Skeletal muscle tissue (tissue), 4 donors: ENCODE results near the gene FAM204A. TPM values are rescaled to one million over a fixed set of nuclear protein-coding genes. Genes with fewer than 3 reads are reported as not detected.

Source experiments
- H3K27ac ChIP-seq: one replicate; pipeline ENCODE4 v1.7.0; 2013; ENCODE audit warnings: mild to moderate bottlenecking, low read depth, low read length, inconsistent platforms
- H3K27me3 ChIP-seq, 3 donors: one replicate each; pipeline ENCODE4 v1.7.0; 2013; ENCODE audit warnings: low read length in 3 of 3; ENCODE audit not compliant: control insufficient read depth in 3 of 3, insufficient read depth in 3 of 3
- H3K36me3 ChIP-seq, 3 donors: one replicate each; pipeline ENCODE4 v1.7.0; 2013; ENCODE audit warnings: low read length in 3 of 3; ENCODE audit not compliant: control insufficient read depth in 3 of 3, insufficient read depth in 3 of 3
- H3K4me1 ChIP-seq, 3 donors: one replicate each; pipeline ENCODE4 v1.7.0; 2013; ENCODE audit warnings: low read length in 3 of 3, mild to moderate bottlenecking in 3 of 3; ENCODE audit not compliant: control insufficient read depth in 3 of 3, insufficient read depth in 3 of 3
- H3K4me3 ChIP-seq, 3 donors: one replicate each; pipeline ENCODE4 v1.7.0; 2013; ENCODE audit warnings: low read length in 3 of 3
- H3K9ac ChIP-seq, 3 donors: one replicate each; pipeline ENCODE4 v1.7.0; 2013; ENCODE audit warnings: low read length in 3 of 3, mild to moderate bottlenecking in 3 of 3, moderate library complexity in 2 of 3, low read depth in 1 of 3
- H3K9me3 ChIP-seq, 3 donors: one replicate each; pipeline ENCODE4 v1.7.0; 2013; ENCODE audit warnings: low read length in 3 of 3; ENCODE audit not compliant: control insufficient read depth in 3 of 3
- total RNA-seq: library from RNA; depleted of rRNA; stranded (reverse); fragments of >200 nt; gene quantifications from one replicate; pipeline ENCODE4 v1.2.3, GENCODE V29; 2014
- donor health status: Osteomylitis.

The FAM204A gene
- total RNA-seq, result 7.8 TPM

- Histone ChIP-seq H3K27ac (peak within 1 kb of the TSS; percentile 81), H3K9ac (peak within 1 kb of the TSS; percentile 90 to 93 (median 91)), H3K4me3 (peak within 1 kb of the TSS; percentile 89 to 95 (median 93)), H3K36me3 (no peaks in the 10 kb centered on the region), H3K4me1 (peaks cover 19 to 36% (median 35%) of the 10 kb centered on the region in 3 donors), H3K27me3 (no peaks in the 10 kb centered on the region), H3K9me3 (no peaks in the 10 kb centered on the region)
Measured at GRCh38 chr10:118341791-118342637, at the start of gene FAM204A. Gene FAM204A, minus strand, starts transcription at chr10:118342324. Its CDS starts 5,909 bp downstream, at chr10:118336415.

- no peak overlapping the region for H3K4me3 ChIP-seq
- no peak overlapping the region for H3K9ac ChIP-seq
- no peaks in the 10 kb centered on the region for H3K4me1 ChIP-seq
- peaks cover 0 to 4% (median 0%) of the 10 kb centered on the region in 3 donors for H3K27me3 ChIP-seq
- H3K36me3 ChIP-seq, result no peaks in the 10 kb centered on the region
- no peak overlapping the region for H3K27ac ChIP-seq
- peaks cover 0 to 5% (median 3%) of the 10 kb centered on the region in 3 donors for H3K9me3 ChIP-seq
Measured at GRCh38 chr10:118383699-118384098, 41.6 kb upstream of the FAM204A start.

GRCh38 chr10:118383063-118383689 lies 41.1 kb upstream of the FAM204A start:
- no peaks in the 10 kb centered on the region for H3K4me1 ChIP-seq
- H3K27me3 ChIP-seq, result peaks cover 0 to 4% (median 0%) of the 10 kb centered on the region in 3 donors
- H3K9me3 ChIP-seq, result peaks cover 0 to 2% (median under 1%) of the 10 kb centered on the region in 3 donors
- H3K4me3 ChIP-seq, result no peak overlapping the region
- H3K9ac ChIP-seq, result no peak overlapping the region
- no peak overlapping the region for H3K27ac ChIP-seq
- no peaks in the 10 kb centered on the region for H3K36me3 ChIP-seq

- Histone ChIP-seq H3K4me3 (no peak overlapping the region), H3K27me3 (peaks cover 0 to 5% (median 0%) of the 10 kb centered on the region in 3 donors), H3K4me1 (no peaks in the 10 kb centered on the region), H3K36me3 (no peaks in the 10 kb centered on the region), H3K9ac (no peak overlapping the region), H3K9me3 (no peaks in the 10 kb centered on the region), H3K27ac (no peak overlapping the region)
Measured at GRCh38 chr10:118374404-118374803, 32.3 kb upstream of the FAM204A start.

- H3K27me3 ChIP-seq, result peaks cover 0 to 5% (median 0%) of the 10 kb centered on the region in 3 donors
- no peaks in the 10 kb centered on the region for H3K36me3 ChIP-seq
- no peak overlapping the region for H3K9ac ChIP-seq
- no peaks in the 10 kb centered on the region for H3K9me3 ChIP-seq
- H3K27ac ChIP-seq, result no peak overlapping the region
- no peaks in the 10 kb centered on the region for H3K4me1 ChIP-seq
- no peak overlapping the region for H3K4me3 ChIP-seq
Measured at GRCh38 chr10:118373786-118374185, 31.7 kb upstream of the FAM204A start.

GRCh38 chr10:118370499-118370898 lies 28.4 kb upstream of the FAM204A start:
- no peak overlapping the region for H3K9ac ChIP-seq
- H3K4me3 ChIP-seq, result no peak overlapping the region
- H3K27ac ChIP-seq, result no peak overlapping the region
- no peaks in the 10 kb centered on the region for H3K4me1 ChIP-seq
- H3K9me3 ChIP-seq, result peaks cover 0 to 7% (median 0%) of the 10 kb centered on the region in 3 donors
- no peaks in the 10 kb centered on the region for H3K27me3 ChIP-seq
- H3K36me3 ChIP-seq, result no peaks in the 10 kb centered on the region

GRCh38 chr10:118369641-118370205 lies 27.6 kb upstream of the FAM204A start:
- H3K4me3 ChIP-seq, result no peak overlapping the region
- peaks cover 0 to 10% (median 0%) of the 10 kb centered on the region in 3 donors for H3K9me3 ChIP-seq
- H3K27ac ChIP-seq, result no peak overlapping the region
- H3K9ac ChIP-seq, result no peak overlapping the region
- no peaks in the 10 kb centered on the region for H3K27me3 ChIP-seq
- no peaks in the 10 kb centered on the region for H3K4me1 ChIP-seq
- H3K36me3 ChIP-seq, result no peaks in the 10 kb centered on the region

- no peak overlapping the region for H3K9ac ChIP-seq
- H3K27ac ChIP-seq, result no peak overlapping the region
- H3K4me1 ChIP-seq, result no peaks in the 10 kb centered on the region
- H3K9me3 ChIP-seq, result peaks cover 0 to 10% (median 0%) of the 10 kb centered on the region in 3 donors
- no peaks in the 10 kb centered on the region for H3K36me3 ChIP-seq
- no peak overlapping the region for H3K4me3 ChIP-seq
- no peaks in the 10 kb centered on the region for H3K27me3 ChIP-seq
Measured at GRCh38 chr10:118365702-118366101, 23.6 kb upstream of the FAM204A start.

- Histone ChIP-seq H3K36me3 (no peaks in the 10 kb centered on the region), H3K9me3 (peaks cover 0 to 10% (median 0%) of the 10 kb centered on the region in 3 donors), H3K27me3 (no peaks in the 10 kb centered on the region), H3K4me1 (no peaks in the 10 kb centered on the region), H3K9ac (no peak overlapping the region), H3K27ac (no peak overlapping the region), H3K4me3 (no peak overlapping the region)
Measured at GRCh38 chr10:118362103-118362502, 20.0 kb upstream of the FAM204A start.

- H3K9ac ChIP-seq, result no peak overlapping the region
- H3K27me3 ChIP-seq, result no peaks in the 10 kb centered on the region
- H3K36me3 ChIP-seq, result no peaks in the 10 kb centered on the region
- H3K4me1 ChIP-seq, result no peaks in the 10 kb centered on the region
- no peaks in the 10 kb centered on the region for H3K9me3 ChIP-seq
- no peak overlapping the region for H3K27ac ChIP-seq
- H3K4me3 ChIP-seq, result no peak overlapping the region
Measured at GRCh38 chr10:118358327-118358726, 16.2 kb upstream of the FAM204A start.
